Progenitor cell of endocrine pancreas (in vitro differentiated cells): Measurements from ENCODE around the gene SLC5A11. TPM values are rescaled to one million over a fixed set of nuclear protein-coding genes. Genes with fewer than 3 reads are reported as not detected.

Experiments
- DNase-seq: peaks from one replicate; pipeline ENCODE4 v3.0.0; 2021; ENCODE audit warnings: low spot score; ENCODE audit not compliant: unreplicated experiment
- H3K27ac Mint-ChIP-seq: 2 replicates; pipeline ENCODE4 v1.8.0; 2021; ENCODE audit warnings: mild to moderate bottlenecking, moderate library complexity, mixed read lengths
- H3K27me3 Mint-ChIP-seq: 2 replicates; pipeline ENCODE4 v1.8.0; 2021; ENCODE audit warnings: mixed read lengths
- H3K36me3 Mint-ChIP-seq: 2 replicates; pipeline ENCODE4 v1.8.0; 2022; ENCODE audit warnings: mixed read lengths; ENCODE audit not compliant: insufficient read depth
- H3K4me1 Mint-ChIP-seq: 2 replicates; pipeline ENCODE4 v1.8.0; 2021; ENCODE audit warnings: low read depth, mixed read lengths
- H3K4me3 Mint-ChIP-seq: 2 replicates; pipeline ENCODE4 v1.8.0; 2021; ENCODE audit warnings: low read depth, mild to moderate bottlenecking, moderate library complexity, mixed read lengths
- H3K9me3 Mint-ChIP-seq: 2 replicates; pipeline ENCODE4 v1.8.0; 2021; ENCODE audit warnings: low read depth, mixed read lengths
- total RNA-seq: library from RNA; stranded (reverse); gene quantifications from 2 replicates; pipeline ENCODE4 v1.2.1, GENCODE V29; 2021
- TF ChIP-seq, protein P1 (sequence below): fragments of 200-600 bp; sonication (generic); IDR thresholded peaks from one replicate; pipeline ENCODE4 v1.5.0; 2021; ENCODE audit warnings: antibody characterized with exemption, mild to moderate bottlenecking; ENCODE audit not compliant: unreplicated experiment

SLC5A11 gene
- total RNA-seq, 1 donor from 2014 or later, result 0.38 TPM

DNA sequence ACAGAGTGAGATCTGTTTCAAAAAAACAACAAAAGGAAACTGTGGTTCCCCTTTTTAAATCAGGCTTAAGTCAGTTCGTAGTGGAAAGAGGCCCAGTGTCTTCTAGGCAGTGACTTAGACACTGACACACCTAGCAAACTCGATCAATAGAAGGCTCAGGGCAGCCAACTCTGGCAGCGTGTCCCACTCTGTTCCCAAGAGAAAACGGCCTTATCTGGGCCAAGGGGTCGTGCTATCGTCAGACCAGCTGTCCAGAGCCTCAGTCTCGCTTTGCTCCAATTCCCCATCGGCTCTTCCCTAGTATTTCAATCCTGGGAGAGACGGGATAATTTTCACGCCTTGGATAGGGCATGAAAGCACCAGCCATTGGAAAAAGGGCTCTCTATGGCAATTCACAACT lies 72.9 kb downstream of the SLC5A11 start:
- TF ChIP-seq, protein P1, sequence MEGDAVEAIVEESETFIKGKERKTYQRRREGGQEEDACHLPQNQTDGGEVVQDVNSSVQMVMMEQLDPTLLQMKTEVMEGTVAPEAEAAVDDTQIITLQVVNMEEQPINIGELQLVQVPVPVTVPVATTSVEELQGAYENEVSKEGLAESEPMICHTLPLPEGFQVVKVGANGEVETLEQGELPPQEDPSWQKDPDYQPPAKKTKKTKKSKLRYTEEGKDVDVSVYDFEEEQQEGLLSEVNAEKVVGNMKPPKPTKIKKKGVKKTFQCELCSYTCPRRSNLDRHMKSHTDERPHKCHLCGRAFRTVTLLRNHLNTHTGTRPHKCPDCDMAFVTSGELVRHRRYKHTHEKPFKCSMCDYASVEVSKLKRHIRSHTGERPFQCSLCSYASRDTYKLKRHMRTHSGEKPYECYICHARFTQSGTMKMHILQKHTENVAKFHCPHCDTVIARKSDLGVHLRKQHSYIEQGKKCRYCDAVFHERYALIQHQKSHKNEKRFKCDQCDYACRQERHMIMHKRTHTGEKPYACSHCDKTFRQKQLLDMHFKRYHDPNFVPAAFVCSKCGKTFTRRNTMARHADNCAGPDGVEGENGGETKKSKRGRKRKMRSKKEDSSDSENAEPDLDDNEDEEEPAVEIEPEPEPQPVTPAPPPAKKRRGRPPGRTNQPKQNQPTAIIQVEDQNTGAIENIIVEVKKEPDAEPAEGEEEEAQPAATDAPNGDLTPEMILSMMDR, result no peak
- Mint-ChIP-seq H3K36me3 (peaks cover 29% of the 10 kb centered on the region), H3K27me3 (no peaks in the 10 kb centered on the region), H3K4me3 (no peak overlapping the region), H3K27ac (no peak overlapping the region), H3K4me1 (no peaks in the 10 kb centered on the region), H3K9me3 (no peaks in the 10 kb centered on the region)
- DNase-seq, result no peak

DNA sequence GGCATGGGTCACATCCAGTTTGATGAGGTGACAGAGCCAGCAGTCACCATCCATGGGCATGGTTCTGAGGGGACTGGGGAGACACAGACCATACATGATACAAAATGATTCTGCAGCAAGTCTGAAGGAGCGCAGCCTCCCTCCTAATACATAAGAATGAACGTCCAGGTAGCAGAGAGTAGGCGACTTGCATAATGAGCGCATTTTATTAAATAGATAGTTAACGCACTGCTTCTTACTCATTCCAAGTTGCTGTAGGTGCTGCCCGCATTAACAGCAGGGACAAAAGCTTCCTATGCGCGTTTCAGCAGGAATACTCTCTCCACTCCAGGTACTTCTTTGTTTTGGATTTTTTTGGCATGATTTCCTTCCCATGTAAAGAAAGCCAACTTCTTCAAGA lies 73.8 kb downstream of the SLC5A11 start:
- TF ChIP-seq, protein P1, result no peak
- Mint-ChIP-seq H3K27ac (no peak overlapping the region), H3K4me3 (no peak overlapping the region), H3K4me1 (no peaks in the 10 kb centered on the region), H3K27me3 (no peaks in the 10 kb centered on the region), H3K36me3 (peaks cover 29% of the 10 kb centered on the region), H3K9me3 (no peaks in the 10 kb centered on the region)
- DNase-seq, result no peak

DNA sequence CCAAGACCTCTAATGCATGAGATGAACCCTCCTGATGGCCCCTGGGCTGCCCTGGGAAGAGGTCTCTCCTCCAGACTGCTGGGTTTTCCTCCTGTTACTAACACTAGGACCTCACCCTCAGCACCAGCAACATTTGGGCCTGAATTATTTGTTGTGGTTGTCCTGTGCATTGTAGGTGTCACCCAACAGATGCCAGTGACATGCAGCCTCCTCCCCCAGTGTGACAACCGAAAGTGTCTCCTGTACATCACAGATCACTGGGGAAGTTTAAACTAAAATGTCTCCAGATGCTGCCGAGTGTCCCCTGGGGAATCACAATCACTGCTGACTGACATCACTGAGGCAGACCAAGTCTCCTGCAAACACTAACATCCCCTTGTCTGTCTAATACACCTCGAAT lies 74.8 kb downstream of the SLC5A11 start:
- Mint-ChIP-seq H3K4me3 (no peak overlapping the region), H3K9me3 (no peaks in the 10 kb centered on the region), H3K27ac (no peak overlapping the region), H3K36me3 (peaks cover 25% of the 10 kb centered on the region), H3K4me1 (no peaks in the 10 kb centered on the region), H3K27me3 (no peaks in the 10 kb centered on the region)
- TF ChIP-seq, protein P1, result no peak
- no peak for DNase-seq

DNA sequence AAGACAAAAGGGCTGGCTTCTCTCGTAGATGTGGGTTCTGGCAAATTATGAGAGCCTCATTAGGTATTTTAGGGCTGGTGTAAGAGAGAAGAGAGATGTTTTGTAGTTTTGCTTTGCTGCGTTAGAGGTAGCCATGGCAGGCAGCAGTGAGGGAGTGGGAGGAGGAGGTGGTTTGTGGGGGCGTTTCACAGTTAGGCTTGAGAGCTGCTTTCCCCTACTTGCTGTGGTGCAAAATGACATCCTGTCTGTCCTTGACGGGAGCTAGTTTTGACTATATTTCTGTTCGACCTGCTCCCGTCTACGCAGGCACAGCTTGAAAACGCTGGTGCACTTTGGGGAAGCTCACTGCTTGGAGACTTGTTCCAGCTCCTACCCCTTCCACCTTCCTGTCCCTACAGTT lies 75.5 kb downstream of the SLC5A11 start:
- Mint-ChIP-seq H3K4me3 (no peak overlapping the region), H3K4me1 (no peaks in the 10 kb centered on the region), H3K27ac (peak overlapping the region; percentile 17), H3K27me3 (no peaks in the 10 kb centered on the region), H3K36me3 (peaks cover 23% of the 10 kb centered on the region), H3K9me3 (no peaks in the 10 kb centered on the region)
- no peak for DNase-seq
- TF ChIP-seq, protein P1, result no peak

DNA sequence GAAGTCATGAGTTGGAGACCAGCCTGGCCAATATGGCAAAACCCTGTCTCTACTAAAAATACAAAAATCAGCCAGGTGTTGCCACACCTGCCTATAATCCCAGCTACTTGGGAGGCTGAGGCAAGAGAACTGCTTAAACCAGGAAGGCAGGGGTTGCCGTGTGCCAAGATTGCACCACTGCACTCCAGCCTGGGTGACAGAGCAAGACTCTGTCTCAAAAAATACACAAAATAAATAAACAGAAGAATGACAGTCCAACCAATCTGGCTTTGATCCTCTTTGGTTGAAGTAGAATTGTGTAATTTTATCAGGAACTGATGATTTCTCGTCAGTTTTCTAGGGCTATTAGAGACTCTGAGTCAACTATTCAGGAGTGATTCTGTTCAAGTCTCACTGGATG lies 79.4 kb downstream of the SLC5A11 start:
- Mint-ChIP-seq H3K4me1 (no peaks in the 10 kb centered on the region), H3K27me3 (no peaks in the 10 kb centered on the region), H3K36me3 (peaks cover 14% of the 10 kb centered on the region), H3K27ac (peak overlapping the region; percentile 62), H3K9me3 (no peaks in the 10 kb centered on the region), H3K4me3 (no peak overlapping the region)
- TF ChIP-seq, protein P1, result no peak
- DNase-seq, result no peak
